Endodermal cell (in vitro differentiated cells): ENCODE measurements around the gene RPL36. TPM values are rescaled to one million over a fixed set of nuclear protein-coding genes. Genes with fewer than 3 reads are reported as not detected.

Experiments
- DNase-seq: peaks from one replicate; pipeline ENCODE4 v3.0.0-alpha.2; 2017
- H3K27ac ChIP-seq: 2 replicates; pipeline ENCODE4 v1.5.1; 2013; ENCODE audit warnings: mild to moderate bottlenecking, low read depth, low read length, moderate library complexity
- H3K27me3 ChIP-seq: 2 replicates; pipeline ENCODE4 v1.6.1; 2013; ENCODE audit warnings: mild to moderate bottlenecking, low read length, moderate library complexity; ENCODE audit not compliant: insufficient read depth, control insufficient read depth, poor library complexity, severe bottlenecking
- H3K36me3 ChIP-seq: 2 replicates; pipeline ENCODE4 v1.7.0; 2013; ENCODE audit warnings: mild to moderate bottlenecking, low read length, moderate library complexity; ENCODE audit not compliant: control insufficient read depth, insufficient read depth
- H3K4me1 ChIP-seq: one replicate; pipeline ENCODE4 v1.7.0; 2013; ENCODE audit warnings: low read length; ENCODE audit not compliant: control insufficient read depth, insufficient read depth
- H3K4me3 ChIP-seq: 2 replicates; pipeline ENCODE4 v1.5.1; 2013; ENCODE audit warnings: mild to moderate bottlenecking, low read length, moderate library complexity
- H3K9ac ChIP-seq: 2 replicates; pipeline ENCODE4 v1.6.1; 2013; ENCODE audit warnings: mild to moderate bottlenecking, low read length, moderate library complexity; ENCODE audit not compliant: poor library complexity, severe bottlenecking; ENCODE audit errors: extremely low read depth
- H3K9me3 ChIP-seq: 2 replicates; pipeline ENCODE4 v1.6.1; 2013; ENCODE audit warnings: mild to moderate bottlenecking, low read length, moderate library complexity; ENCODE audit not compliant: control insufficient read depth
- H3K27ac Mint-ChIP-seq: 2 replicates; pipeline ENCODE4 v1.8.0; 2020; ENCODE audit warnings: mixed read lengths
- H3K27me3 Mint-ChIP-seq: 2 replicates; pipeline ENCODE4 v1.8.0; 2021; ENCODE audit warnings: mild to moderate bottlenecking, mixed read lengths; ENCODE audit not compliant: insufficient read depth
- H3K36me3 Mint-ChIP-seq: 2 replicates; pipeline ENCODE4 v1.8.0; 2020; ENCODE audit warnings: low read depth, mixed read lengths
- H3K4me1 Mint-ChIP-seq: 2 replicates; pipeline ENCODE4 v1.8.0; 2020; ENCODE audit warnings: mixed read lengths
- H3K4me3 Mint-ChIP-seq: 2 replicates; pipeline ENCODE4 v1.8.0; 2020; ENCODE audit warnings: mild to moderate bottlenecking, moderate library complexity, mixed read lengths
- H3K9me3 Mint-ChIP-seq: 2 replicates; pipeline ENCODE4 v1.8.0; 2020; ENCODE audit warnings: mild to moderate bottlenecking, mixed read lengths
- WGBS, 2 experiments: methylation state at CpG; one replicate each; pipeline versions ENCODE4 v1.1.5 to v1.1.7; 2013; ENCODE audit warnings: missing lambda C conversion rate in 2 of 2, mixed read lengths in 1 of 2; ENCODE audit not compliant: insufficient coverage in 1 of 2, insufficient read length in 1 of 2; 5-methylcytosine and 5-hydroxymethylcytosine counted together
- total RNA-seq, 2 donors: library from RNA; stranded (reverse); fragmentation: NEBNext Ultra II Directional in 1 of 2; extraction: Animal tissue kit (Norgen Biotek cat#: 25700) in 1 of 2; gene quantifications; 2 replicates in 1 of 2; 3 replicates in 1 of 2; pipeline ENCODE4 v1.2.1, GENCODE V29; 2021
- TF ChIP-seq, protein P1 (sequence below): fragments of 200-600 bp; sonication (generic); conservative IDR thresholded peaks from 2 replicates; pipeline ENCODE4 v1.5.0; 2021; ENCODE audit warnings: antibody characterized with exemption, mild to moderate bottlenecking

RPL36 gene
- total RNA-seq, 2 donors from 2014 or later = 1,005 to 1,008 TPM

DNA sequence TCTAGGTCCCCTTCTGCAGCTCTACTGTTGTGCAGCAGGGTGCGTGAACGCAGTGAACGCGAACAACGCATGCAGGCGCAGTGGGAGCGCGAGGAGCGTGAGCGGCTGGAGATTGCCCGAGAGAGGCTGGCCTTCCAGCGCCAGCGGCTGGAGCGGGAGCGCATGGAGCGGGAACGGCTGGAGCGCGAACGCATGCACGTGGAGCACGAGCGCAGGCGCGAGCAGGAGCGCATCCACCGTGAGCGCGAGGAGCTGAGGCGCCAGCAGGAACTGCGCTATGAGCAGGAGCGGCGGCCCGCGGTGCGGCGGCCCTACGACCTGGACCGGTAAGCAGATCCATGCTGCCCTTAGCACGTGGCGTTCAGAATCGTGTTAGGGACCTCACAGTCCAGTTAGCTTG is 28.6 kb upstream of the RPL36 start:
- Histone ChIP-seq H3K9ac (no peak overlapping the region), H3K4me1 (no peaks in the 10 kb centered on the region), H3K27ac (no peak overlapping the region), H3K27me3 (no peaks in the 10 kb centered on the region), H3K9me3 (no peaks in the 10 kb centered on the region), H3K4me3 (no peak overlapping the region), H3K36me3 (peaks cover 82% of the 10 kb centered on the region)
- DNase-seq = no peak
- WGBS, 2 experiments = 98% methylated on average over 42 of the region's 42 CpGs
- TF ChIP-seq, protein P1, sequence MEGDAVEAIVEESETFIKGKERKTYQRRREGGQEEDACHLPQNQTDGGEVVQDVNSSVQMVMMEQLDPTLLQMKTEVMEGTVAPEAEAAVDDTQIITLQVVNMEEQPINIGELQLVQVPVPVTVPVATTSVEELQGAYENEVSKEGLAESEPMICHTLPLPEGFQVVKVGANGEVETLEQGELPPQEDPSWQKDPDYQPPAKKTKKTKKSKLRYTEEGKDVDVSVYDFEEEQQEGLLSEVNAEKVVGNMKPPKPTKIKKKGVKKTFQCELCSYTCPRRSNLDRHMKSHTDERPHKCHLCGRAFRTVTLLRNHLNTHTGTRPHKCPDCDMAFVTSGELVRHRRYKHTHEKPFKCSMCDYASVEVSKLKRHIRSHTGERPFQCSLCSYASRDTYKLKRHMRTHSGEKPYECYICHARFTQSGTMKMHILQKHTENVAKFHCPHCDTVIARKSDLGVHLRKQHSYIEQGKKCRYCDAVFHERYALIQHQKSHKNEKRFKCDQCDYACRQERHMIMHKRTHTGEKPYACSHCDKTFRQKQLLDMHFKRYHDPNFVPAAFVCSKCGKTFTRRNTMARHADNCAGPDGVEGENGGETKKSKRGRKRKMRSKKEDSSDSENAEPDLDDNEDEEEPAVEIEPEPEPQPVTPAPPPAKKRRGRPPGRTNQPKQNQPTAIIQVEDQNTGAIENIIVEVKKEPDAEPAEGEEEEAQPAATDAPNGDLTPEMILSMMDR = no peak
- Mint-ChIP-seq H3K4me1 (no peaks in the 10 kb centered on the region), H3K27ac (no peak overlapping the region), H3K27me3 (no peaks in the 10 kb centered on the region), H3K4me3 (no peak overlapping the region), H3K36me3 (peaks cover 74% of the 10 kb centered on the region), H3K9me3 (no peaks in the 10 kb centered on the region)

DNA sequence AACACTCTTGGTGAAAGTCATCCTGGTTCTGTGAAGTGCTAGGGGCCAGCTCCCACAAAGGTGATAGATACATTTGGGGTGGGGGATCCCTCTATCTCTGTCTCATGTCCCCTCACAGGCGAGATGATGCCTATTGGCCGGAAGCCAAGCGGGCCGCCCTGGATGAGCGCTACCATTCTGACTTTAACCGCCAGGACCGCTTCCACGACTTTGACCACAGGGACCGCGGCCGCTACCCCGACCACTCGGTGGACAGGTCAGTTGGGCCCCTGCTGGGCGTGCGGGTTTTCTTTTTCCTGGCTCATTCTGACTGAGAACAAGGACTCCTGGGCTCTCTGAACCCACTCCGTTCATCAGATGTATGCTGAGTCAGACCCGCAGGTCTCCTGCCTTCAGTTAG is 26.2 kb upstream of the RPL36 start:
- no peaks in the 10 kb centered on the region for H3K4me1 ChIP-seq
- H3K9me3 ChIP-seq = no peaks in the 10 kb centered on the region
- no peaks in the 10 kb centered on the region for H3K27me3 ChIP-seq
- H3K36me3 ChIP-seq = peaks cover 89% of the 10 kb centered on the region
- Mint-ChIP-seq H3K27me3 (no peaks in the 10 kb centered on the region), H3K9me3 (no peaks in the 10 kb centered on the region), H3K4me1 (peaks cover 6% of the 10 kb centered on the region), H3K4me3 (no peak overlapping the region), H3K27ac (no peak overlapping the region), H3K36me3 (peaks cover 78% of the 10 kb centered on the region)
- no peak overlapping the region for H3K27ac ChIP-seq
- TF ChIP-seq, protein P1 = no peak
- H3K4me3 ChIP-seq = no peak overlapping the region
- DNase-seq = no peak
- no peak overlapping the region for H3K9ac ChIP-seq
- 95% methylated on average over 16 to 17 of the region's 17 CpGs for WGBS, 2 experiments

DNA sequence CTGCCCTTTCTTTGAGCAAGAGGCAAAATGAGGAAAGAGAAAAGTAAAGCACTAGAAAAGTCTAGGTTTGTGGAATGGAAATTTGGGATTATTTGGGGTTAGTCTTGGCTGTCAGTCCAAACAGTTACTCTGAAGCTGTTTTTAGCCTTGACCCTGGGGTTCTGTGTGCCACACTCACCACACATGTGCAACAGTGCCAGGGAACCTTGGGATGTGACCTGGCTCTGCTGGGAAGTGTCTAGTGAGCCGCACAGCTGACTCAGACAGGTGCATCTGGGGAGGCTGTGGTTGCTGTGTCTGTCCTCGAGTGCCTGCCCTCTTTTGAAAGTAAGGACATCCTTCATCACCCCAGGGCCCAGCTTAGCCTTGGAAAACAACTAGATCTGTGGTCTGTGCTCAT is 25.6 kb upstream of the RPL36 start:
- H3K4me1 ChIP-seq = no peaks in the 10 kb centered on the region
- no peak overlapping the region for H3K4me3 ChIP-seq
- no peak overlapping the region for H3K9ac ChIP-seq
- TF ChIP-seq, protein P1 = no peak
- WGBS, 2 experiments = 92 to 100% methylated on average over 2 of the region's 2 CpGs
- Mint-ChIP-seq H3K27ac (no peak overlapping the region), H3K4me1 (peaks cover 6% of the 10 kb centered on the region), H3K36me3 (peaks cover 80% of the 10 kb centered on the region), H3K9me3 (no peaks in the 10 kb centered on the region), H3K4me3 (no peak overlapping the region), H3K27me3 (no peaks in the 10 kb centered on the region)
- no peak for DNase-seq
- no peaks in the 10 kb centered on the region for H3K9me3 ChIP-seq
- H3K27me3 ChIP-seq = no peaks in the 10 kb centered on the region
- peaks cover 90% of the 10 kb centered on the region for H3K36me3 ChIP-seq
- no peak overlapping the region for H3K27ac ChIP-seq
